MM.1S (cell line): Measurements from ENCODE around the gene PCSK4.

ENCODE experiments used
- DNase-seq: peaks from one replicate; pipeline ENCODE4 v3.0.0-alpha.2; 2015
- H2AFZ ChIP-seq: fragments of 300-600 bp; sonication (generic); 2 replicates; pipeline ENCODE4 v1.6.0; 2016; ENCODE audit warnings: antibody characterized with exemption, low read length
- H3F3A ChIP-seq: fragments of 300-600 bp; sonication (generic); 2 replicates; pipeline ENCODE4 v1.6.1; 2016; ENCODE audit warnings: mild to moderate bottlenecking, antibody characterized with exemption, low read length, moderate library complexity, mixed read lengths; ENCODE audit not compliant: insufficient read depth
- H3K27ac ChIP-seq: fragments of 300-600 bp; sonication (generic); 2 replicates; pipeline ENCODE4 v1.5.1; 2016; ENCODE audit warnings: mild to moderate bottlenecking, low read length
- H3K27me3 ChIP-seq: fragments of 300-600 bp; sonication (generic); replicated peaks from 2 replicates; pipeline ENCODE4 v1.6.0; 2016; ENCODE audit warnings: low read length; ENCODE audit not compliant: insufficient read depth
- H3K36me3 ChIP-seq: fragments of 300-600 bp; sonication (generic); replicated peaks from 2 replicates; pipeline ENCODE4 v1.6.1; 2016; ENCODE audit warnings: mild to moderate bottlenecking, low read length, mixed read lengths; ENCODE audit not compliant: insufficient read depth
- H3K4me1 ChIP-seq: fragments of 300-600 bp; sonication (generic); 2 replicates; pipeline ENCODE4 v1.6.1; 2016; ENCODE audit warnings: low read length, mixed read lengths
- H3K4me2 ChIP-seq: fragments of 300-600 bp; sonication (generic); 2 replicates; pipeline ENCODE4 v1.6.0; 2016; ENCODE audit warnings: low read depth, low read length
- H3K4me3 ChIP-seq: fragments of 300-600 bp; sonication (generic); 2 replicates; pipeline ENCODE4 v1.5.1; 2016; ENCODE audit warnings: low read length, mixed read lengths
- H3K79me2 ChIP-seq: fragments of 300-600 bp; sonication (generic); 2 replicates; pipeline ENCODE4 v1.6.1; 2016; ENCODE audit warnings: mixed run types, low read length, mixed read lengths
- H3K9ac ChIP-seq: fragments of 300-600 bp; sonication (generic); 2 replicates; pipeline ENCODE4 v1.6.1; 2016; ENCODE audit warnings: low read length, mixed read lengths
- H3K9me2 ChIP-seq: fragments of 300-600 bp; sonication (generic); replicated peaks from 2 replicates; pipeline ENCODE4 v1.6.1; 2016; ENCODE audit warnings: mild to moderate bottlenecking, low read length, mixed read lengths; ENCODE audit not compliant: insufficient read depth
- H3K9me3 ChIP-seq: fragments of 300-600 bp; sonication (generic); replicated peaks from 2 replicates; pipeline ENCODE4 v1.6.1; 2016; ENCODE audit warnings: mild to moderate bottlenecking, low read length, mixed read lengths; ENCODE audit not compliant: insufficient read depth
- H4K20me1 ChIP-seq: fragments of 300-600 bp; sonication (generic); 2 replicates; pipeline ENCODE4 v1.6.1; 2016; ENCODE audit warnings: mild to moderate bottlenecking, low read length, moderate library complexity, mixed read lengths; ENCODE audit not compliant: insufficient read depth
- EZH2 ChIP-seq: fragments of 300-600 bp; sonication (generic); optimal IDR thresholded peaks from 2 replicates; pipeline ENCODE3; 2017; ENCODE audit warnings: low read depth, mild to moderate bottlenecking, antibody characterized with exemption, low read length, mixed read lengths
- EZH2phosphoT487 ChIP-seq: fragments of 300-600 bp; sonication (generic); IDR thresholded peaks from 2 replicates; pipeline ENCODE4 v1.6.1; 2018; ENCODE audit warnings: antibody characterized with exemption, low read length
- TF ChIP-seq, protein P1 (sequence below): fragments of 300-600 bp; sonication (generic); IDR thresholded peaks from 2 replicates; pipeline ENCODE4 v1.5.1; 2016; ENCODE audit warnings: antibody characterized with exemption, low read length, mixed read lengths

The PCSK4 gene

GRCh38 chr19:1460033-1460995 lies 29.8 kb downstream of the PCSK4 start:
- Histone ChIP-seq H3K79me2 (no peaks in the 10 kb centered on the region), H2AFZ (no peak overlapping the region), H3K4me1 (0 out of 2 replicates have a peak, but pooled peaks cover 7% of the 10 kb centered on the region), H3K36me3 (no peaks in the 10 kb centered on the region), H3K9me3 (no peaks in the 10 kb centered on the region), H3K4me3 (no peak overlapping the region), H3K9ac (no peak overlapping the region), H3K27me3 (peaks cover 16% of the 10 kb centered on the region; the same call in 1 of the 2 replicates), H3K9me2 (no peaks in the 10 kb centered on the region), H3F3A (peaks cover 6% of the 10 kb centered on the region), H3K4me2 (no peak overlapping the region), H4K20me1 (no peaks in the 10 kb centered on the region), H3K27ac (no peak overlapping the region)
- no peak for TF ChIP-seq EZH2
- no peak for TF ChIP-seq EZH2phosphoT487
- TF ChIP-seq, protein P1, sequence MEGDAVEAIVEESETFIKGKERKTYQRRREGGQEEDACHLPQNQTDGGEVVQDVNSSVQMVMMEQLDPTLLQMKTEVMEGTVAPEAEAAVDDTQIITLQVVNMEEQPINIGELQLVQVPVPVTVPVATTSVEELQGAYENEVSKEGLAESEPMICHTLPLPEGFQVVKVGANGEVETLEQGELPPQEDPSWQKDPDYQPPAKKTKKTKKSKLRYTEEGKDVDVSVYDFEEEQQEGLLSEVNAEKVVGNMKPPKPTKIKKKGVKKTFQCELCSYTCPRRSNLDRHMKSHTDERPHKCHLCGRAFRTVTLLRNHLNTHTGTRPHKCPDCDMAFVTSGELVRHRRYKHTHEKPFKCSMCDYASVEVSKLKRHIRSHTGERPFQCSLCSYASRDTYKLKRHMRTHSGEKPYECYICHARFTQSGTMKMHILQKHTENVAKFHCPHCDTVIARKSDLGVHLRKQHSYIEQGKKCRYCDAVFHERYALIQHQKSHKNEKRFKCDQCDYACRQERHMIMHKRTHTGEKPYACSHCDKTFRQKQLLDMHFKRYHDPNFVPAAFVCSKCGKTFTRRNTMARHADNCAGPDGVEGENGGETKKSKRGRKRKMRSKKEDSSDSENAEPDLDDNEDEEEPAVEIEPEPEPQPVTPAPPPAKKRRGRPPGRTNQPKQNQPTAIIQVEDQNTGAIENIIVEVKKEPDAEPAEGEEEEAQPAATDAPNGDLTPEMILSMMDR: no peak
- no peak for DNase-seq

GRCh38 chr19:1459479-1459878 lies 30.7 kb downstream of the PCSK4 start:
- H3K27ac ChIP-seq: no peak overlapping the region
- H3F3A ChIP-seq: peaks cover 12% of the 10 kb centered on the region
- H3K9me2 ChIP-seq: no peaks in the 10 kb centered on the region
- H3K4me1 ChIP-seq: peaks cover 13% of the 10 kb centered on the region; the same call in 1 of the 2 replicates
- no peak overlapping the region for H3K4me3 ChIP-seq
- no peak overlapping the region for H3K9ac ChIP-seq
- H3K36me3 ChIP-seq: no peaks in the 10 kb centered on the region
- peaks cover 16% of the 10 kb centered on the region; the same call in 1 of the 2 replicates for H3K27me3 ChIP-seq
- H2AFZ ChIP-seq: no peak overlapping the region
- H4K20me1 ChIP-seq: no peaks in the 10 kb centered on the region
- TF ChIP-seq EZH2: no peak
- no peak for TF ChIP-seq EZH2phosphoT487
- TF ChIP-seq, protein P1: no peak
- no peaks in the 10 kb centered on the region for H3K79me2 ChIP-seq
- DNase-seq: no peak
- H3K9me3 ChIP-seq: no peaks in the 10 kb centered on the region
- no peak overlapping the region for H3K4me2 ChIP-seq

GRCh38 chr19:1457892-1458291 lies 32.3 kb downstream of the PCSK4 start:
- H3K9me2 ChIP-seq: no peaks in the 10 kb centered on the region
- H3K4me1 ChIP-seq: peaks cover 13% of the 10 kb centered on the region; the same call in 1 of the 2 replicates
- no peaks in the 10 kb centered on the region for H3K79me2 ChIP-seq
- no peak overlapping the region for H3K4me3 ChIP-seq
- H3K36me3 ChIP-seq: no peaks in the 10 kb centered on the region
- DNase-seq: no peak
- H3K9ac ChIP-seq: no peak overlapping the region
- peaks cover 12% of the 10 kb centered on the region for H3F3A ChIP-seq
- H4K20me1 ChIP-seq: no peaks in the 10 kb centered on the region
- no peak overlapping the region for H3K4me2 ChIP-seq
- H3K27ac ChIP-seq: no peak overlapping the region
- H2AFZ ChIP-seq: no peak overlapping the region
- TF ChIP-seq EZH2phosphoT487 (no peak), EZH2 (no peak)
- TF ChIP-seq, protein P1: no peak
- peaks cover 32% of the 10 kb centered on the region for H3K27me3 ChIP-seq
- no peaks in the 10 kb centered on the region for H3K9me3 ChIP-seq
